Measurements from ENCODE around the gene OSBPL2. TPM values are rescaled to one million over a fixed set of nuclear protein-coding genes. Genes with fewer than 3 reads are reported as not detected.

Gene OSBPL2
- total and polyA plus RNA-seq, 4 donors: 9.9 to 19.7 (median 12.3) TPM

DNA sequence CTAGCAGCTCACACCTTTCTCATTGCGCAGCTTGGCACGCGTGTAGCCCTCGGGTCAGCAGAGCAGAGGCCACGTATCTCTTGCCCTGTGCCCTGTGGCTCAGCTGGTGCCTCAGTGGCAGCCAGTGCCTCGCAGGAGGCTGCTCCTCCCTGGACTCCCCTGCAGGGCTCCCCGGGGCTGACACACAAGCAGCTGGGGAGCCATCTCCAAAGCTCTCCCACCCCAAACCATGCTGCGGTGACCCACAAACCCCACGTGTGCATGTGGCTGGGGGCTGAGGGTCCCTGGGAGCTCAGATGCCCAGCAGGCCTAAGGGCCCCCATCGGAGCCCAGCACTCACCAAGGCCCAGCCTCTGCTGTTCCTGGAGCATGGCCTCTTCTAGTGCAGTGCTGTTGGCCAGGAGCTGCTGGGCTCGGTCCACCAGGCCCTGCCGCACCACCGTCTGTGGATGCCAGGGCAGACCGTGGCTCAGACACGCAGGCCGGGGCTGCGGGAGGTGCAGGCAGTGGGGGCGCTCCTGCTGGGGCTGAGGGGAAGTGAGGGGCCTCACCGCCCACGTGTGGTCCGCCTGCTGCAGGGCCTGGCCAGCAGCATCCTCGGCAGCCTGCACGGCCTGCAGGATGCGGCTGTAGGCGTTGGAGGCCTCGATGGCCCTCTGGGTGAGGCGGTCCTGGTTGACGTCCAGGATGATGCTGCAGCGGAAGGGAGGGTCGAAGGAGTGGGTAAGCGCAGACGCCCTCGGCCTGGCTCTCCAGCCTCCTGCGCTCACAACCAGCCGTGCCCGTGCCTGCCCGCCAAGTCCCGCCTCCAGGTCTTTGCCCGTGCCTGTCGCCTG, 78.2 kb downstream of the OSBPL2 start:
- Histone ChIP-seq H3K9me3 (ENCODE audit: control insufficient read depth in 4 of 4, low read length in 3 of 4) (no peaks in the 10 kb centered on the region), H3K4me3 (ENCODE audit: low read depth in 1 of 3, low read length in 3 of 3) (no peak overlapping the region), H3K4me1 (ENCODE audit: control insufficient read depth in 4 of 4, insufficient read depth in 4 of 4, low read length in 3 of 4) (peaks cover 0 to 7% (median 2%) of the 10 kb centered on the region in 4 donors), H3K27me3 (ENCODE audit: control insufficient read depth in 4 of 4, insufficient read depth in 4 of 4, low read length in 3 of 4) (no peaks in the 10 kb centered on the region), H3K36me3 (ENCODE audit: control insufficient read depth in 4 of 4, insufficient read depth in 3 of 4, low read depth in 1 of 4, low read length in 3 of 4) (peaks cover 6 to 55% (median 11%) of the 10 kb centered on the region in 4 donors), H3K27ac (ENCODE audit: low read depth in 1 of 2, low read length in 2 of 2) (no peak overlapping the region), H3K9ac (ENCODE audit: low read depth in 1 of 2, low read length in 2 of 2) (no peak overlapping the region)
- WGBS: 92% methylated on average over 40 of the region's 40 CpGs
- TF ChIP-seq, protein P1, sequence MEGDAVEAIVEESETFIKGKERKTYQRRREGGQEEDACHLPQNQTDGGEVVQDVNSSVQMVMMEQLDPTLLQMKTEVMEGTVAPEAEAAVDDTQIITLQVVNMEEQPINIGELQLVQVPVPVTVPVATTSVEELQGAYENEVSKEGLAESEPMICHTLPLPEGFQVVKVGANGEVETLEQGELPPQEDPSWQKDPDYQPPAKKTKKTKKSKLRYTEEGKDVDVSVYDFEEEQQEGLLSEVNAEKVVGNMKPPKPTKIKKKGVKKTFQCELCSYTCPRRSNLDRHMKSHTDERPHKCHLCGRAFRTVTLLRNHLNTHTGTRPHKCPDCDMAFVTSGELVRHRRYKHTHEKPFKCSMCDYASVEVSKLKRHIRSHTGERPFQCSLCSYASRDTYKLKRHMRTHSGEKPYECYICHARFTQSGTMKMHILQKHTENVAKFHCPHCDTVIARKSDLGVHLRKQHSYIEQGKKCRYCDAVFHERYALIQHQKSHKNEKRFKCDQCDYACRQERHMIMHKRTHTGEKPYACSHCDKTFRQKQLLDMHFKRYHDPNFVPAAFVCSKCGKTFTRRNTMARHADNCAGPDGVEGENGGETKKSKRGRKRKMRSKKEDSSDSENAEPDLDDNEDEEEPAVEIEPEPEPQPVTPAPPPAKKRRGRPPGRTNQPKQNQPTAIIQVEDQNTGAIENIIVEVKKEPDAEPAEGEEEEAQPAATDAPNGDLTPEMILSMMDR (IDR thresholded peaks at IDR 0.05; ENCODE audit: low read depth, low read length, missing input control): no peak
- TF ChIP-seq, protein P2, sequence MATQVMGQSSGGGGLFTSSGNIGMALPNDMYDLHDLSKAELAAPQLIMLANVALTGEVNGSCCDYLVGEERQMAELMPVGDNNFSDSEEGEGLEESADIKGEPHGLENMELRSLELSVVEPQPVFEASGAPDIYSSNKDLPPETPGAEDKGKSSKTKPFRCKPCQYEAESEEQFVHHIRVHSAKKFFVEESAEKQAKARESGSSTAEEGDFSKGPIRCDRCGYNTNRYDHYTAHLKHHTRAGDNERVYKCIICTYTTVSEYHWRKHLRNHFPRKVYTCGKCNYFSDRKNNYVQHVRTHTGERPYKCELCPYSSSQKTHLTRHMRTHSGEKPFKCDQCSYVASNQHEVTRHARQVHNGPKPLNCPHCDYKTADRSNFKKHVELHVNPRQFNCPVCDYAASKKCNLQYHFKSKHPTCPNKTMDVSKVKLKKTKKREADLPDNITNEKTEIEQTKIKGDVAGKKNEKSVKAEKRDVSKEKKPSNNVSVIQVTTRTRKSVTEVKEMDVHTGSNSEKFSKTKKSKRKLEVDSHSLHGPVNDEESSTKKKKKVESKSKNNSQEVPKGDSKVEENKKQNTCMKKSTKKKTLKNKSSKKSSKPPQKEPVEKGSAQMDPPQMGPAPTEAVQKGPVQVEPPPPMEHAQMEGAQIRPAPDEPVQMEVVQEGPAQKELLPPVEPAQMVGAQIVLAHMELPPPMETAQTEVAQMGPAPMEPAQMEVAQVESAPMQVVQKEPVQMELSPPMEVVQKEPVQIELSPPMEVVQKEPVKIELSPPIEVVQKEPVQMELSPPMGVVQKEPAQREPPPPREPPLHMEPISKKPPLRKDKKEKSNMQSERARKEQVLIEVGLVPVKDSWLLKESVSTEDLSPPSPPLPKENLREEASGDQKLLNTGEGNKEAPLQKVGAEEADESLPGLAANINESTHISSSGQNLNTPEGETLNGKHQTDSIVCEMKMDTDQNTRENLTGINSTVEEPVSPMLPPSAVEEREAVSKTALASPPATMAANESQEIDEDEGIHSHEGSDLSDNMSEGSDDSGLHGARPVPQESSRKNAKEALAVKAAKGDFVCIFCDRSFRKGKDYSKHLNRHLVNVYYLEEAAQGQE (IDR thresholded peaks at IDR 0.05): no peak
- TF ChIP-seq NR2F2 (IDR thresholded peaks at IDR 0.05) (no peak), TAF1 (conservative IDR thresholded peaks at IDR 0.05) (no peak), GABPA (IDR thresholded peaks at IDR 0.05 in 1 of 2, conservative IDR thresholded peaks at IDR 0.05 in 1 of 2) (no peak), JUND (IDR thresholded peaks at IDR 0.05) (no peak), RAD21 (IDR thresholded peaks at IDR 0.05) (no peak), SP1 (IDR thresholded peaks at IDR 0.05) (no peak), YY1 (IDR thresholded peaks at IDR 0.05) (no peak), FOXA1 (IDR thresholded peaks at IDR 0.05) (no peak), HNF4G (IDR thresholded peaks at IDR 0.05) (no peak), FOXA2 (IDR thresholded peaks at IDR 0.05) (no peak), RXRA (IDR thresholded peaks at IDR 0.05) (no peak), EGR1 (IDR thresholded peaks at IDR 0.05; ENCODE audit: low read depth in 2 of 2) (no peak), HNF4A (conservative IDR thresholded peaks at IDR 0.05) (no peak)
- TF ChIP-seq, protein P3, sequence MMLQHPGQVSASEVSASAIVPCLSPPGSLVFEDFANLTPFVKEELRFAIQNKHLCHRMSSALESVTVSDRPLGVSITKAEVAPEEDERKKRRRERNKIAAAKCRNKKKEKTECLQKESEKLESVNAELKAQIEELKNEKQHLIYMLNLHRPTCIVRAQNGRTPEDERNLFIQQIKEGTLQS (IDR thresholded peaks at IDR 0.05): no peak
- TF ChIP-seq, protein P4, sequence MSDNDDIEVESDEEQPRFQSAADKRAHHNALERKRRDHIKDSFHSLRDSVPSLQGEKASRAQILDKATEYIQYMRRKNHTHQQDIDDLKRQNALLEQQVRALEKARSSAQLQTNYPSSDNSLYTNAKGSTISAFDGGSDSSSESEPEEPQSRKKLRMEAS (IDR thresholded peaks at IDR 0.05): no peak
- TF ChIP-seq, protein P5, sequence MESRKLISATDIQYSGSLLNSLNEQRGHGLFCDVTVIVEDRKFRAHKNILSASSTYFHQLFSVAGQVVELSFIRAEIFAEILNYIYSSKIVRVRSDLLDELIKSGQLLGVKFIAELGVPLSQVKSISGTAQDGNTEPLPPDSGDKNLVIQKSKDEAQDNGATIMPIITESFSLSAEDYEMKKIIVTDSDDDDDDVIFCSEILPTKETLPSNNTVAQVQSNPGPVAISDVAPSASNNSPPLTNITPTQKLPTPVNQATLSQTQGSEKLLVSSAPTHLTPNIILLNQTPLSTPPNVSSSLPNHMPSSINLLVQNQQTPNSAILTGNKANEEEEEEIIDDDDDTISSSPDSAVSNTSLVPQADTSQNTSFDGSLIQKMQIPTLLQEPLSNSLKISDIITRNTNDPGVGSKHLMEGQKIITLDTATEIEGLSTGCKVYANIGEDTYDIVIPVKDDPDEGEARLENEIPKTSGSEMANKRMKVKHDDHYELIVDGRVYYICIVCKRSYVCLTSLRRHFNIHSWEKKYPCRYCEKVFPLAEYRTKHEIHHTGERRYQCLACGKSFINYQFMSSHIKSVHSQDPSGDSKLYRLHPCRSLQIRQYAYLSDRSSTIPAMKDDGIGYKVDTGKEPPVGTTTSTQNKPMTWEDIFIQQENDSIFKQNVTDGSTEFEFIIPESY (IDR thresholded peaks at IDR 0.05): no peak
- DNase-seq (ENCODE audit: low spot score): no peak

Measured in liver (tissue), 9 donors.